Vagina (tissue), 2 donors: ENCODE results near the gene TAF7.

Source experiments
- CTCF ChIP-seq, 3 experiments: fragments of 450-650 bp in 2 of 3; fragments of 200-600 bp in 1 of 3; sonication (generic) in 1 of 3; IDR thresholded peaks; one replicate each; pipeline ENCODE4 v1.5.1; 2017 to 2019; ENCODE audit warnings: antibody characterized with exemption in 3 of 3, mild to moderate bottlenecking in 2 of 3, moderate library complexity in 2 of 3
- POLR2A ChIP-seq, 2 donors: fragments of 450-650 bp; IDR thresholded peaks; one replicate each; pipeline ENCODE4 v1.6.1; 2017; ENCODE audit warnings: antibody characterized with exemption in 2 of 2, mild to moderate bottlenecking in 2 of 2, moderate library complexity in 2 of 2
- POLR2AphosphoS5 ChIP-seq, 2 donors: sonication (generic); formaldehyde crosslinking; IDR thresholded peaks; one replicate each; pipeline ENCODE4 v1.9.0; 2017; ENCODE audit warnings: antibody characterized with exemption in 2 of 2, mild to moderate bottlenecking in 2 of 2, low read depth in 1 of 2; ENCODE audit not compliant: insufficient read depth in 1 of 2

- TF ChIP-seq CTCF (IDR thresholded peaks at IDR 0.05) (peak in 1 of 3 experiments; percentile 17), POLR2A (IDR thresholded peaks at IDR 0.05) (no peak), POLR2AphosphoS5 (IDR thresholded peaks at IDR 0.05; ENCODE audit: insufficient read depth in 1 of 2, low read depth in 1 of 2) (no peak)
These were observed 5.7 kb upstream of the TAF7 start for GRCh38 chr5:141326088-141326854.
